ENCODE results near the gene PKP2. TPM values are rescaled to one million over a fixed set of nuclear protein-coding genes. Genes with fewer than 3 reads are reported as not detected.
A peak's percentile ranks its signal among the peaks of the same experiment; 100 is the strongest.

PKP2 gene
- total RNA-seq, 3 donors from 2014 or later, result 85.0 to 189 (median 147) TPM

GRCh38 chr12:32907898-32908476 is 11.4 kb upstream of the PKP2 start:
- intact Hi-C loops (cut with DNase I, micrococcal nuclease), result loop anchor here in 1 of 2 donors (5.0 kb wide), 1 partner anchor 136 kb away; no protein-coding TSS in a partner anchor
- H3K9me3 ChIP-seq, result no peaks in the 10 kb centered on the region
- no peak for TF ChIP-seq CTCF (IDR thresholded peaks at IDR 0.05)
- H3K4me1 ChIP-seq (ENCODE audit: low read depth), result peaks cover 25% of the 10 kb centered on the region
- H3K4me3 ChIP-seq, result no peak overlapping the region
- peak; percentile 59 for ATAC-seq
- peak in 2 of 3 donors; percentile 58 to 59 for DNase-seq
- H3K36me3 ChIP-seq (ENCODE audit: low read depth), result no peaks in the 10 kb centered on the region

GRCh38 chr12:32907166-32907565 is 10.6 kb upstream of the PKP2 start:
- H3K9me3 ChIP-seq, result no peaks in the 10 kb centered on the region
- no peak overlapping the region for H3K4me3 ChIP-seq
- H3K4me1 ChIP-seq (ENCODE audit: low read depth), result peaks cover 30% of the 10 kb centered on the region
- H3K36me3 ChIP-seq (ENCODE audit: low read depth), result no peaks in the 10 kb centered on the region
- ATAC-seq (no peak), DNase-seq (no peak)
- intact Hi-C loops (cut with DNase I, micrococcal nuclease), result loop anchor here in 1 of 2 donors (5.0 kb wide), 1 partner anchor 135 kb away; no protein-coding TSS in a partner anchor
- no peak for TF ChIP-seq CTCF (IDR thresholded peaks at IDR 0.05)

- DNase-seq (peak in 2 of 3 donors; percentile 52 to 89), ATAC-seq (peak; percentile 90)
- Histone ChIP-seq H3K4me1 (ENCODE audit: low read depth) (peaks cover 28% of the 10 kb centered on the region), H3K9me3 (no peaks in the 10 kb centered on the region), H3K4me3 (no peak overlapping the region), H3K36me3 (ENCODE audit: low read depth) (no peaks in the 10 kb centered on the region)
- intact Hi-C loops (cut with DNase I, micrococcal nuclease), result loop anchor here in 1 of 2 donors (5.0 kb wide), 1 partner anchor 134 kb away; no protein-coding TSS in a partner anchor
- TF ChIP-seq CTCF (IDR thresholded peaks at IDR 0.05), result no peak
Observed at GRCh38 chr12:32906399-32907165, 10.0 kb upstream of the PKP2 start.

GRCh38 chr12:32903763-32904162 is 7.2 kb upstream of the PKP2 start:
- DNase-seq (no peak), ATAC-seq (no peak)
- Histone ChIP-seq H3K9me3 (no peaks in the 10 kb centered on the region), H3K4me3 (no peak overlapping the region), H3K36me3 (ENCODE audit: low read depth) (no peaks in the 10 kb centered on the region), H3K4me1 (ENCODE audit: low read depth) (peaks cover 24% of the 10 kb centered on the region)
- intact Hi-C loops (cut with DNase I, micrococcal nuclease), result no loop called here
- no peak for TF ChIP-seq CTCF (IDR thresholded peaks at IDR 0.05)

GRCh38 chr12:32903318-32903717 is 6.7 kb upstream of the PKP2 start:
- no peak for TF ChIP-seq CTCF (IDR thresholded peaks at IDR 0.05)
- H3K4me1 ChIP-seq (ENCODE audit: low read depth), result peaks cover 24% of the 10 kb centered on the region
- no peaks in the 10 kb centered on the region for H3K9me3 ChIP-seq
- intact Hi-C loops (cut with DNase I, micrococcal nuclease), result no loop called here
- no peak overlapping the region for H3K4me3 ChIP-seq
- ATAC-seq (no peak), DNase-seq (no peak)
- H3K36me3 ChIP-seq (ENCODE audit: low read depth), result no peaks in the 10 kb centered on the region

Data from mucosa of descending colon (tissue), 3 donors.